HG02759 (cell line): ENCODE measurements around the gene RAB44.
"Not testable (repeated sequence)": the region's sequence is repeated elsewhere in the genome, so short reads cannot be mapped to it uniquely, and the experiment has no call there.

ENCODE experiments used
- ATAC-seq: cut with Tn5 transposase; IDR thresholded peaks from one replicate; pipeline ENCODE4 v1.9.1; 2021; ENCODE audit warnings: mild to moderate bottlenecking, moderate library complexity; ENCODE audit not compliant: unreplicated experiment

The RAB44 gene

DNA sequence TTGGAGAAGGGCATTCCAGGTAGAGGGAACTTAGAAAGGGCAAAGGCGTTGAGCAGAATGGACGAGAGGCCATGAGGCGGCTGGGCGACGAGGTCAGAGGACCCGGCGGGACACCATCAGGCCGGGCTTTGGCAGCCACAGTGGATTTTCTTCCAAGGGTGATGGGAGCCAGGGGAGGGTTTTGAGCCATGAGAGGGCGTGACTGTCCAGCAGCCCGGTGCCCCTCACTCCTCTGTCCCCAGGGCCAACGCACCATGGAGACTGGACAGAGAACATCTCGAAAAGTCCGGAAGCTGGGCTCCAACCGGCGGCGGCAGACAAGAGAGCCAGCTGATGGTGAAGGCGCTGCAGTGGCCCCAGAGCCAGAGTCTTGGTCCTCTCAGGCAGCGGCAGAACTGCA is 6.4 kb downstream of the RAB44 start:
- ATAC-seq: no peak

DNA sequence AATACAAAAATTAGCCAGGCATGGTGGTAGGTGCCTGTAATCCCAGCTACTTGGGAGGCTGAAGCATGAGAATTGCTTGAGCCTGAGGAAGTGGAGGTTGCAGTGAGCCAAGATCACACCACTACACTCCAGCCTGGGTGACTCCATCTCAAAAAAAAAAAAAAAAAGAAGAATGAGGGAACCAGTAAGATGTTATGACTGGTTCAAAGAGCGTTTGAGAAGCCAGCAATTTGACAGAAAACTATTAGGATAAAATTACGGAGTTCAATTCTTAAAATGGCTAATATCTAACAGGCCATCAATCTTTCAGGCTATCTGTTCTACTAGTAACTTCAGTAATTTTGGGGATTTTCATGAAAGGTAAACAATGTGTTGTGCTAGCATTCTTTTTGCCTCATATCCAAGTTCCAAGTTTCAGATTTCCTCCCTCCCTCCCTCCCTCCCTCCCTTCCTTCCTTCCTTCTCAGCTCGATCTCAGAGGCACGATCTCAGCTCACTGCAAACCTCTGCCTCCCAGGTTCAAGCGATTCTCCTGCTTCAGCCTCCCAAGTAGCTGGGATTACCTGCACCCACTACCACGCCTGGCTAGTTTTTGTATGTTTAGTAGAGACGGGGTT is 7.4 kb downstream of the RAB44 start:
- ATAC-seq: not testable (repeated sequence)

DNA sequence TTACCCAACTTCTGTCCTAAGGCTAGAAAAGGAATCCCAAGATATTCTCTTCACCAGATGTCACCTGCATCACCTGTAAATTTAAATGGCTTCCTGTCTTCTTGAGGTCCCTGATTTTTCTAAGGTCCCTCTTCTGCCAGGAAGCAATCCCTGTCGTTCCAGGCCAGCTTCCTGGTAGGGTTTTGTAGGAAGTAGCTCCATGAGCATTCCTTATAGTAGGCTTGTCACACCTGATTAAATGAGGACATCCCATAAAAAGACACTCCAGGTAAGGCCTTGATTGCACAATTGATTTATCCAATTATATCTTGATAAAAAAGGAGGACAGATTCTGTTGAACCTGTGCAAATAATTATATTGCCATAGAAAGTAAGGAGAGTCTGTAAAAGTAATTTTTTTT is 8.7 kb downstream of the RAB44 start:
- ATAC-seq: no peak

DNA sequence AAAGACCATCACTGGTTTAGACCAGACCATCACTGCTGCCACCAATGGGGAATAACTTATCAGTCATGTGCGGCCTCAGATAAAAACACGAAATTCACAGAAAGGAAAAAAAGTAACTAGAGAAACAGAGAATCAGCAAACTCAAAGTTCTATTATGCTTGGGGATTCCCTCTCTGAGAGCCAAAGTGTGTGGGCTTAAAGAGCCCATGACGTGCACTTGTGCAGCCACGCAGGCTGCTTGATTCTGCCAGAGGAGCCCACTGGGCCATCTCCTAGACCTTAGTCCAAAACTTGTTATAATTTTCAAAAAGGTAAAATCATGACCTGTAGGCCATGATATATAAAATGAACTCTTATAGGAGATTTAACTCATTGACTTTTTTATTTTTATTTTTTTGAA is 15.2 kb downstream of the RAB44 start:
- ATAC-seq: no peak

DNA sequence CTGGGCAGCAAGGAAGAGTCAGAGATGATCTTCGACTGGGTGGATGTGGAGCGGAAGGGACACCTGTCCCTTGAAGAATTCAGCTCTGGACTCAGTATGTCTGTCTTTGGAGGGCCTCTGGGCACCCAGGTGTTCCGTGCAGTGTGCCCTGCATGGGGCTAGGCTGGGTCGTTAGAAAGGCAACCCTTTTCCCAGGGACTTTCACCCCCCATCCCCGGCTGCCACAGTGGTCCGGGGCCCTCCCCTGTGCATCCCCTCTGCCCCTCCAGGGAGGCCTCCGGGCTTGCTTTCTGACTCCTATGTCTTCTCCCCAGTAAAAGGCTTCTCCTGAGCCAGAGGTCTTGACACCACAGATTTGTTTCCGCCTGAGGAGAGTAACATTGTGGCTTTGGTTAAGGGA is 16.2 kb downstream of the RAB44 start:
- no peak for ATAC-seq

DNA sequence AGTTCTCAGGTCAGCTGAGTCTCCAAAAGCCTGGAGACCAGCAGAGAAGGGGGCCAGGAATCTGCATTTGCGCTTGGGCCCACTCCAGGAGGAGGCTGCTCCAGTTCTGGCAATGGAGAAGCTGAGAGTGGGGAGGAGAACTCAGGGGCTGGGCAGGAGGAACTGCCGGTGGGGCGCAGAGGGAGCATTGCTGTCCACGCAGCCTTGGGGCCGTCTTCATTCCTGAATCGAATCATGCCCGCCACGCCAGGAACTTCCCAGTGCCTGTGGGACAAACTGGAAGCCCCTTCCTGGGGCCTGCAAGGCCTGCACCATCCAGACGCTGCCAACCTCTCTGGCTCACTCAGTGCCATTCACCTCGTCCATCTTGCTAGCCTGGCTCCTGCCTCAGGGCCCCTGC is 16.9 kb downstream of the RAB44 start:
- ATAC-seq: no peak

DNA sequence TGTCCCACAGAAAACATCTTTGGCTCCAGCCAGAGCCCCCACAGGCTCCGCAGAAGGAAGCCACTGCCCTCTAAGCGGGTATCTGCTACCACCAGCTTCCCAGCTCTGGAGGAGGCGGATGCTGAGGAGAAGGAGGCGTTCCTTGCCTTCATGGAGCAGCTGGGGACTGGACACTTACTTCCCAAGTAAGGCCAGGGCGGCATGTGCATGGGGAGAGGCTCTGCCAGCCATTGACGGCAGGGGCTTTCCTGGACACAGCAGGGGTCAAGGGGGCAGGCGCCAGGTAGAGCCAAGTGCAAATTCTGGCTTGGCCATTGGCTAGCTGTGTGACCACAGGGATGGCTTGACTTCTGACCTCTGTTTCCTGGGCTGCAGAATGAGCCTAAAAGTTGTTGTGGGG is 17.8 kb downstream of the RAB44 start:
- ATAC-seq: no peak

DNA sequence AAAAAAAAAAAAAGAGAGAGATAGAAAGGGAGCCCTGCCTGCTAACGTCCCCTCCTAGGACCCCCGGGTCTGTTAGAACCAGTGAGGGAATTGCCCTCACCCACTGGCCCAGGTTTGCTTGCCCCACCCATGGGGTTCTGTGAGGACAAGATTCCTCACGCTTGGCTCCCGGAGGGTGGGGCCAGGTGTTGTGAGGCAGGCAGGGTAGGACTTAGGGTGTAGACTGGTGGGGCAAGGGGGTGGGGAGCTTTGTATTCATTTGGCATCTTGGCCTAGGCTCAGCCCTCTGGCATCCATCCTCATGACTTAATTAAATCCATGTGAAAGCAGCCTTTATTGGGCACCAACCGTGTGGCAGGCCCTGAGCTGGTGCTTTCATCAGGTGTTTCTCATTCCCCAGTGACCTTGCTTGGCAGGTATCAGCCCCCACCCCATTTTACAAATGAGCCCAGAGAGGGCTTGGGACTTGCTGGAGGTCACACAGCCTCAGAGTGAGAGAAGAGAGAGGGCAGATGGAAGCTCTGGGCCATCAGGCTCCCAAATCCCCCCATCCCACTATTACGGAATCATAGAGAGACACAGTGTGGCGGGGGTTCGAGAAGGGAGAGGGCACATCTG is 19.0 kb downstream of the RAB44 start:
- no peak for ATAC-seq

DNA sequence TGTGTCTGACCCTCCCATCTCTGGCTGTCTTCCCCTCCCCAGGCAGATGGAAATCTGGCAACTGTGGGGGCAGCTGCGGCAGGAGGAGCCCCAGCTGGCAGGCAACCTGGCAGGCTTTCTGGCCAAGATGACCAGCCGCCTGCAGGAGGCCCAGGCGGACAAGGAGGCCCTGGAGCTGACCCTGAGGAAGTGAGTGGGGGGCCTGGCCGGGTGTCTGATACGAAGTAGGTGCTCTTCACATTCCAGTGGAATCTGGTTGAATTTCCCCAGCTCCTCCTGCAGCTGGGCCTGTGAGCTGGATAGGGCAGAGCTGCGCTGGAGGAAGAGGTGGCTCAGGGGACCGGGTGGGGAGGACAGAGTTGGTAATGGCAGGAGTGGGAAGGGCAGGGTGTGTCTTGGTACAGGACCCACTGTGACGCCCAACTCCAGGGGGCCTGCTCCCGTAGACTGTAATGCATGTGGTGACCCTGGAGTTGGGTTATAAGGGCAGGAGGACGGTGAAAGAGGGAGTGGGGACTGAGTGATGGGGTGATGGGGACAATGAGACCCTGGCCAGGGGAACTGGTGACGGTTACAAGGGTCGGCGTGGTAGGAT is 19.7 kb downstream of the RAB44 start:
- no peak for ATAC-seq

DNA sequence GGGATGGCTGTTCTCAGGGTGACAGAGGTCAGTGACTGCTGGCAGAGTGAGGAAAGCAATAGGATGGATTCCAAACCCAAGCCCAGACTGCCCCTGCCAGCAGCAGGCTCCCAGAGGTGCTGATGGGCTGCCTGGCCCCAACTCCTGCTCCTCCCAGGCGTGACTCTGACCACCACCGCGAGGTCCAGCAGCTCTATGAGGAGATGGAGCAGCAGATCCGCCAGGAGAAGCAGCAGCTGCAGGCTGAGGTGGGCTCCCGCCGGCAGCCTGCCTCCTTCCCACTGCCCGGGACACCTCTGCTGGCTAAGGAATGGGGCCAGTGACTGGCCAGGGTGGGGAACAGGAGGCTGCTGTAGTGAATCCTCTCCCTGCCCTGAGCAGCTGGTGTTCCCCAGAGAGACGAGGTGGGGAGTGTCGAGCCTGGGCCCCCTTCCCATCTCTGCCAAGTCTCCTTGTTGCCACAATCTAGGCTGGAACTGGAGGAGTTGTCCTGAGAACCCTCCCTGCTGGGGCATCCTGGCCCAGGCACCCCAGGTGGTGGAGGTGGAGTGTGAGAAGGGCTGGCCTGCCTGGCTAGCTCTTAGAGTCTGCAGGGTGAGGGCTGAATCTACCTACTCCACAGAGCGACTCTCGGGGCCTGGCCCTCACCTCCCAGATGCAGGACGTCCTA is 20.4 kb downstream of the RAB44 start:
- ATAC-seq: no peak

DNA sequence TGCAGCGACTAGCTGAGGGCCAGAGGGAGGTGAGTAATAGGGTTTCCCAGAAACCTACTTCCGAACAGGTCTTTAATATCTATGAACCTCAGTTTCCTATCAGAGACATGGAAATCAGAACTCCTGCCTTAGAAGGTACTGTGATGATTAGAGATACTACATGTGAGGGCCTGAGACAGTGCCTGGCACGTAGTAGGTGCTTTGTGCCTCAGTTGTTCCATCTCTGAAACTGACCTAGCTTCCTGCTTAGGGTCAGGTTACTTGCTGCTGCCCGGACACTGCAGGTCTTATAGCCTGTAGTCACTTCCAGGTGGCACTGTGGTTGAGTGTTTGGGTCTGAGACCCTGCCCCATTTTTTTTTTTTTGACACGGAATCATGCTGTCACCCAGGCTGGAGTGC is 20.9 kb downstream of the RAB44 start:
- no peak for ATAC-seq

DNA sequence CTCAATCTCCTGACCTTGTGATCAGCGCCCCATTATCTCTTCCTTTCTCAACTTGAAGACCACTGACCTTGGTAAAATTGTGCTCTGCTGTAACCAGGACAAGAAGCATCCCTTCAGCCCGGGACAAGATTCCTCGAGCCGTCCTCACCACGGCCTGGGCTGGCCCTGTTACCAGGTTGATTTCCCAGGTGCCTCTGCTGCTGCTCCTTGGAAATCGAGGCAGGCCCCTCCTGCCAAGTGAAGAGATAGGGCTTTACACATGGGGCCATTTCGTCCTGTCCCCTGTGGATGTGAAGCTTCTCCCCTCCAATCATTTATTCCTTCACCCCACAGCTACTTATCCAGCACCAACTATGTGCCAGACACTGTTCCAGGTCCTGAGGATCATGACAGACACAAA is 21.5 kb downstream of the RAB44 start:
- ATAC-seq: no peak

DNA sequence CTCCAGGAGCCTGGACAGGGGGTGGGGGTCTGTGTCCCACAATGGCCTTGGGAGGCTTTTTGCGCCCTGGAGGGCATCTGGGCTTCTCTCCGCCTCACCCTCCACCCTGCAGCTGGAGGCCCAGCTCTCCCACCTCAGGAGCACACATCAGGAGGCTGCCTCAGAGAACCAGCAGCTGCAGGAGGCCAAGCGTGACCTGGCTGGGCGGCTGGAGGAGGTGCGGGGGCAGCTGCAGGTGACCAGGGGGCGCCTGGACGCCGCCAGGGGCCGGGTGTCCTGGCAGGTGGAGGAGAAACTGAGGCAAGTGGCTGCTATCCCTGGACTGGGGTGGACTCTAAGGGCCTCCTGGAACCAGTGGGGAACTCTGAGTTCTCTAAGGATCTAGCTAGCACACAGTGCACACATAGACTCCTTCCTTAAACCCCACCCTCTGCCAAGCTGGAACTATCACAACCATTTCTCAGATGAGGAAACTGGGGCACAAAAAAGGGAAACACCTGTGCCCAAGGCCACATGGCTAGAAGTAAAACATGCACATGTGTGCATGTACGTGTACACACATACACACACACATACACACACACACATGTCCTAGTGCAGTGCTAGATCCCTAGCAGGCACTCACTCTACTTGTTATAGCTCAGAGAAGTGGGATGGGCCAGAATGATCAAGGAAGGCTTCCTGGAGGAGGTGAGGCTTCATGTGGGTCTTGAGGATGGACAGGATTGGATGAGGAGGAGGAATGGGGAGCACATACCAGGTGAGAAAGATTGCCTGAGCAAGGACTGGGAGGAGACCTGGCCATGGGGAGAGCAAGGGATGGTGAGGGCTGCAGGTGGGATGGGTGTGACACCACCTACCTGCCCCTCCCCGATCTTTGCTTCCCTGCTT is 22.9 kb downstream of the RAB44 start:
- no peak for ATAC-seq

DNA sequence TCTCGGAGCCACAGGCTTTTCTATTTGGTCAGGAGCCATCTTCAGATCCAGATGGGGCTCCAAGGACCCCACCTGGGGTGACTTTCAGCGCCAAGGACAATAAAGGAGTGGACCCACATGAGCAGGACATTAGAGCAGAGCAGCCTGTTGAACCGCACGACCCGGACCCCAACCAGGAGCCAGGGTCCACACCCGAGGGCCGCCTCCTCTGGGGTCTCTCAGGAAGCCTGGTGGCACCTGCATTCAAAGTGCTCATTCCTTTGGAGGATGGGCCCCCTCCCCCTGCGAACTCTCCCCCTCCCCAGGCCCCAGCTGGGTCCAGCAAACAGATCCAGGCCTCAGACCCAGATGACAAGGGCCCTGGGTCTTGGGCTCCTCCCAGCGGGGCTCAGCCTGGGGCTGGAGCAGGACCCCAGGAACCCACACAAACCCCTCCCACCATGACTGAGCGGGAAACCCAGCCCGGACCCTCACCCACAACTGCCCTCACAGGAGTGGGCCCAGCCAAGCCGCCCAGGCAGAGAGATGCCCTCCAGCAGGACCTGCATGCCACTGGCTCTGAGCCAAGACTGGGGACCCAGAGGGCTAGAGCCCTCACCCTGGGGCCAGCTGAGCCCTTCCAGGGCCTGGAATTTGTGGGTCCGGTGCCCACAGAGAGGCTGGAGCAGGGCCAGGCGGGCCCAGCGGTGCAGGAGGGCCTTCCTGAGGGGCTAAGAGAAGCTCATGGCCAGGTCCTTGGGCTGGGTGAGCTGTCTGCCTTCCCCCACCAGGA is 23.9 kb downstream of the RAB44 start:
- no peak for ATAC-seq

DNA sequence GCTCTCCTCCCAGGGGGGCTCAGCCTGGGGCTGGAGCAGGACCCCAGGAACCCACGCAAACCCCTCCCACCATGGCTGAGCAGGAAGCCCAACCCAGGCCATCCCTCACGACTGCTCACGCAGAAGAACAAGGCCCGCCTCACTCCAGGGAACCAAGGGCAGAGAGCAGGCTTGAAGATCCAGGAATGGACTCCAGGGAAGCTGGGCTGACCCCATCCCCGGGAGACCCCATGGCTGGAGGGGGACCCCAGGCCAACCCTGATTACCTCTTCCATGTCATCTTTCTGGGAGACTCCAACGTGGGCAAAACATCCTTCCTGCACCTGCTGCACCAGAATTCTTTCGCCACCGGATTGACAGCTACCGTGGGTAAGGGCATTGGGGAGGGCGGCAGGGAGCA is 24.7 kb downstream of the RAB44 start:
- no peak for ATAC-seq

DNA sequence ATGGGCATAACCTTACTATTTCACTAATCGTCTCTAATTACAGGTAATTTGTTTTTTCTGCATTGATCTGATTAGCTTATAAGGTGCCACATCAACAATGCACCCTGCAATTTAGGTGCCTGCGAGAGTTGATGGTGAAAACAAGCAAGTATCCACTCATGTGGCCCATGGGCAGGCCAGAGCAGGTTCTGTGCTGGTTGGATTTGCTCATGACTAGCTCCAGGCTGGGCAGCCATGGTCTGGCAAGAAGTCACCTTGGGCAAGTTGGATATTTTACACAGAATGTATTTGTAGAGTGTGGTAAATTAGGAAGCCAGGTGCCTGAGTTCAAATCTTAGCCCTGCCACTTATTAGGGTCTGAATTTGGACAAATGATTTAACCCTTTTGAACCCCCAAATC is 25.3 kb downstream of the RAB44 start:
- no peak for ATAC-seq

DNA sequence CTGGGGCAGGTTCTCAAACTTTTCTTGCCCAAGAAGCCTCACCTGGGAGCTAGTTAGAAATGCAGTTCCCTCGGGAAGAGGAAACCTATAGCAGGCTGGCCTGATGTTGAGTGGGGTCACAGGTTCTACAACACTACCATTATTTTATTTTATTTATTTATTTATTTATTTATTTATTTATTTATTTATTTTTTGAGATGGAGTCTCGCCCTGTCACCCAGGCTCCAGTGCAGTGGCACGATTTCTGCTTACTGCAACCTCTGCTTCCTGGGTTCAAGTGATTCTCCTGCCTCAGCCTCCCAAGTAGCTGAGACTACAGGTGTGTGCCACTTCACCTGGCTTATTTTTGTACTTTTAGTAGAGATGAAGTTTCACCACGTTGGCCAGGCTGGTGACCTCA is 26.4 kb downstream of the RAB44 start:
- not testable (repeated sequence) for ATAC-seq

DNA sequence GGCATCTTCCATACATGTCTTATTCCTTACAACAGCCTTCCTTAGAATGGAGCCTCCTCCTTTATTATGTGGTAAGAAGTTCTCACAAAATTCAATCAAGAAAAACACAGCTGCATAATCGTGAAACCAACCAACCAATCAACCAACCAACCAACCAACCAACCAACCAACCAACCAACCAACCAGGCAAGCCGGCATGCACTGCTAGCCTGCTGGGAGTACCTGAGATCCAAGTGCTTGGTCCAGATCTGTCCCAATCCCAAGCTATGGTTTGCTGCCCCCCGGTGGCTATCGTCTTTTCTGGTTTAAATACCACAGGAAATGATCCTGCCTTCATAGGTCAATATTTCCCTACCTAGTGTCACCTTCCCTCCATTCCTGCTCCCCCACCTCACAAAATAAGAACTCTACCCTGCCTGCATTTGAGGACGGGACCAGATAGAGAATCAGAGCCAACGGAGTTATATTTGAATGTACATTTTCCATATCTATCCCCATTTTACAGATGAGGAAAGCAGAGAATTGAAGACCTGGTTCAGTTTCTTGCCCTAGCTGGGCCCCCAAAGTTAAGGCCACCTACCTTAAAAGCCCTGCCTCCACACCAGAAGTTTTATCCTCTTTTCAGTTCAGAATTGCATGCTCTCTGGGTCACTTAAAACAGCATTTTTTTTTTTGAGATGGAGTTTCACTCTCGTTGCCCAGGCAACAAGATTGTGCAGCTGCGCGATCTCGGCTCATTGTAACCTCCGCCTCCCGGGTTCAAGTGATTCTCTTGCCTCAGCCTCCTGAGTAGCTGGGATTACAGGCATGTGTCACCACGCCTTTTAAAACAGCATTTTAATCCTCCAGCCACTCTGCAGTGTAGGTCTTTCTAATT is 27.1 kb downstream of the RAB44 start:
- no peak for ATAC-seq

DNA sequence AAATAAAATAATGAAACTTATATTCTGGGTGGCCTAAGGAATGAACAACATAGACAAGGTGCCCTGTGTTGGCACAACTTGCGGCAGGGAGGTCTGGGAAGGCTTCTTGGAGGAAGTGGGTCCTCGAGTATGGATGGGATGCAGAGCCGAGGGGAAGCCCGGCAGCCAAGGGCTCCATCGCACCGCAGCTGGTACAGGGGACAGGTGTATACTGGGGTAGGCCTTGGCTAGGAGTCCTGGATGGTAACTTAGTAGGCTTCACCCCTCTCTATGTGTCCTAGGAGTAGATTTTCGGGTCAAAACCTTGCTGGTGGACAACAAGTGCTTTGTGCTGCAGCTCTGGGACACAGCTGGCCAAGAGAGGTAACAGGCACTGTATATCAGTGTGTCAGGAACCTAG is 28.0 kb downstream of the RAB44 start:
- no peak for ATAC-seq
